Measurements from ENCODE around the gene TRIP13.

- TF ChIP-seq CTCF (IDR thresholded peaks at IDR 0.05) (peak in 3 of 6 experiments; percentile 8 to 29 (median 24)), POLR2A (IDR thresholded peaks at IDR 0.05) (no peak)
Measured at GRCh38 chr5:926417-927171, 33.9 kb downstream of the TRIP13 start.
